H9 (cell line): ENCODE results near the gene MANF. TPM values are rescaled to one million over a fixed set of nuclear protein-coding genes. Genes with fewer than 3 reads are reported as not detected.
"Not testable (repeated sequence)": the region's sequence is repeated elsewhere in the genome, so short reads cannot be mapped to it uniquely, and the experiment has no call there.

ENCODE experiments used
- DNase-seq: peaks from one replicate; pipeline ENCODE4 v3.0.0-alpha.2; 2017
- H2AFZ ChIP-seq: one replicate; pipeline ENCODE4 v1.6.1; 2013; ENCODE audit warnings: mild to moderate bottlenecking, low read length, control low read depth, moderate library complexity
- H2AK5ac ChIP-seq: 2 replicates; pipeline ENCODE4 v1.6.1; 2013; ENCODE audit warnings: low read length, control low read depth, mixed read lengths; ENCODE audit not compliant: insufficient read length
- H2BK120ac ChIP-seq: one replicate; pipeline ENCODE4 v1.6.1; 2013; ENCODE audit warnings: low read depth, mild to moderate bottlenecking, low read length, control low read depth, inconsistent platforms; ENCODE audit not compliant: poor library complexity, severe bottlenecking
- H2BK12ac ChIP-seq: 2 replicates; pipeline ENCODE4 v1.6.1; 2013; ENCODE audit warnings: low read length, control low read depth, mixed read lengths, low read depth; ENCODE audit not compliant: insufficient read length
- H2BK15ac ChIP-seq: 2 replicates; pipeline ENCODE4 v1.6.1; 2013; ENCODE audit warnings: low read depth, low read length, control low read depth
- H2BK20ac ChIP-seq: one replicate; pipeline ENCODE4 v1.6.1; 2013; ENCODE audit warnings: low read depth, mild to moderate bottlenecking, low read length, control low read depth, inconsistent platforms; ENCODE audit not compliant: poor library complexity, severe bottlenecking
- H2BK5ac ChIP-seq: 2 replicates; pipeline ENCODE4 v1.6.1; 2013; ENCODE audit warnings: low read length, control low read depth, mixed read lengths; ENCODE audit not compliant: insufficient read length
- H3K14ac ChIP-seq: 2 replicates; pipeline ENCODE4 v1.6.1; 2013; ENCODE audit warnings: low read length, control low read depth; ENCODE audit not compliant: insufficient read depth
- H3K18ac ChIP-seq: 2 replicates; pipeline ENCODE4 v1.6.1; 2013; ENCODE audit warnings: low read depth, mild to moderate bottlenecking, mixed read lengths, low read length, control low read depth; ENCODE audit not compliant: insufficient read length
- H3K23ac ChIP-seq: 2 replicates; pipeline ENCODE4 v1.6.1; 2013; ENCODE audit warnings: low read length, control low read depth, mixed read lengths, low read depth; ENCODE audit not compliant: insufficient read length
- H3K23me2 ChIP-seq: 2 replicates; pipeline ENCODE4 v1.6.1; 2013; ENCODE audit warnings: low read depth, mild to moderate bottlenecking, mixed read lengths, low read length, control low read depth; ENCODE audit not compliant: insufficient read length, poor library complexity, severe bottlenecking
- H3K27ac ChIP-seq: 2 replicates; pipeline ENCODE4 v1.5.1; 2013; ENCODE audit warnings: low read length, control low read depth, mixed read lengths, low read depth; ENCODE audit not compliant: insufficient read length
- H3K27me3 ChIP-seq: 2 replicates; pipeline ENCODE4 v1.6.1; 2013; ENCODE audit warnings: low read length, control low read depth, inconsistent platforms; ENCODE audit not compliant: insufficient read depth
- H3K4ac ChIP-seq: 2 replicates; pipeline ENCODE4 v1.6.1; 2013; ENCODE audit warnings: low read depth, mild to moderate bottlenecking, control low read depth, inconsistent platforms, low read length, moderate library complexity
- H3K4me1 ChIP-seq: 2 replicates; pipeline ENCODE4 v1.6.1; 2013; ENCODE audit warnings: low read length, control low read depth, inconsistent platforms; ENCODE audit not compliant: insufficient read depth
- H3K4me2 ChIP-seq: 2 replicates; pipeline ENCODE4 v1.6.1; 2013; ENCODE audit warnings: low read length, control low read depth, mixed read lengths; ENCODE audit not compliant: insufficient read length, insufficient read depth
- H3K56ac ChIP-seq: 2 replicates; pipeline ENCODE4 v1.6.1; 2013; ENCODE audit warnings: low read depth, mild to moderate bottlenecking, mixed read lengths, low read length, control low read depth; ENCODE audit not compliant: insufficient read length
- H3K79me1 ChIP-seq: 2 replicates; pipeline ENCODE4 v1.6.1; 2013; ENCODE audit warnings: low read depth, mild to moderate bottlenecking, moderate library complexity, low read length, control low read depth, inconsistent platforms; ENCODE audit not compliant: insufficient read depth, poor library complexity, severe bottlenecking
- H3K79me2 ChIP-seq: 2 replicates; pipeline ENCODE4 v1.6.1; 2013; ENCODE audit warnings: low read length, control low read depth, inconsistent platforms; ENCODE audit not compliant: insufficient read depth
- H3K9ac ChIP-seq: 2 replicates; pipeline ENCODE4 v1.6.1; 2013; ENCODE audit warnings: low read length, control low read depth, mixed read lengths; ENCODE audit not compliant: insufficient read length; ENCODE audit errors: extremely low read depth
- H3K9me3 ChIP-seq: one replicate; pipeline ENCODE4 v1.6.1; 2013; ENCODE audit warnings: low read depth, low read length, inconsistent platforms; ENCODE audit not compliant: control insufficient read depth
- H3T11ph ChIP-seq: one replicate; pipeline ENCODE4 v1.6.1; 2013; ENCODE audit warnings: mild to moderate bottlenecking, low read length, control low read depth, inconsistent platforms
- H4K20me1 ChIP-seq: one replicate; pipeline ENCODE4 v1.6.1; 2013; ENCODE audit not compliant: control insufficient read depth, insufficient read length, insufficient read depth
- H4K5ac ChIP-seq: 2 replicates; pipeline ENCODE4 v1.6.1; 2013; ENCODE audit warnings: low read depth, mild to moderate bottlenecking, mixed read lengths, low read length, control low read depth; ENCODE audit not compliant: insufficient read length
- H4K8ac ChIP-seq: replicated peaks from 2 replicates; pipeline ENCODE4 v1.6.1; 2013; ENCODE audit warnings: low read length, control low read depth, mixed read lengths, low read depth; ENCODE audit not compliant: insufficient read length
- H4K91ac ChIP-seq: 2 replicates; pipeline ENCODE4 v1.6.1; 2013; ENCODE audit warnings: low read depth, mild to moderate bottlenecking, moderate library complexity, mixed read lengths, low read length, control low read depth; ENCODE audit not compliant: insufficient read length
- H3K27ac Mint-ChIP-seq, 3 experiments: 2 replicates in 2 of 3; 3 replicates in 1 of 3; pipeline ENCODE4 v1.8.0; 2020 to 2021; ENCODE audit warnings: mixed read lengths in 3 of 3, mild to moderate bottlenecking in 1 of 3, moderate library complexity in 1 of 3
- H3K27me3 Mint-ChIP-seq: 2 replicates; pipeline ENCODE4 v1.8.0; 2021; ENCODE audit warnings: low read depth, mild to moderate bottlenecking, moderate library complexity, mixed read lengths
- H3K36me3 Mint-ChIP-seq, 3 experiments: 2 replicates in 2 of 3; 3 replicates in 1 of 3; pipeline ENCODE4 v1.8.0; 2020 to 2021; ENCODE audit warnings: low read depth in 3 of 3, mixed read lengths in 3 of 3; ENCODE audit not compliant: insufficient read depth in 1 of 3
- H3K4me1 Mint-ChIP-seq, 2 experiments: 2 replicates each; pipeline ENCODE4 v1.8.0; 2020; ENCODE audit warnings: mixed read lengths in 2 of 2
- H3K4me3 Mint-ChIP-seq, 2 experiments: 2 replicates in 1 of 2; 3 replicates in 1 of 2; pipeline ENCODE4 v1.8.0; 2020 to 2021; ENCODE audit warnings: mild to moderate bottlenecking in 2 of 2, mixed read lengths in 2 of 2, moderate library complexity in 1 of 2
- H3K9me3 Mint-ChIP-seq, 2 experiments: 2 replicates in 1 of 2; 3 replicates in 1 of 2; pipeline ENCODE4 v1.8.0; 2020; ENCODE audit warnings: mild to moderate bottlenecking in 2 of 2, mixed read lengths in 2 of 2, moderate library complexity in 1 of 2
- CTCF ChIP-seq: fragments of 200-600 bp; sonication (generic); conservative IDR thresholded peaks from 3 replicates; pipeline ENCODE4 v1.8.0; 2021; ENCODE audit warnings: antibody characterized with exemption, mild to moderate bottlenecking
- whole genome bisulfite sequencing: extraction: QIAGEN DNeasy Blood & Tissue Kit; methylation state at CpG from one replicate; pipeline ENCODE4 v1.1.7; 2013; ENCODE audit warnings: missing lambda C conversion rate, low lambda C conversion rate, mixed read lengths; ENCODE audit not compliant: insufficient read length; ENCODE audit errors: extremely low coverage; 5-methylcytosine and 5-hydroxymethylcytosine counted together
- total RNA-seq: library from RNA; stranded (reverse); gene quantifications from 2 replicates; pipeline ENCODE4 v1.2.1, GENCODE V29; 2021

The MANF gene
- total RNA-seq, 1 experiment from 2014 or later: 148 TPM

GRCh38 chr3:51362476-51362875 is 22.6 kb upstream of the MANF start:
- no peak overlapping the region for H4K5ac ChIP-seq
- no CpG with 5 or more reads among the region's 9 CpGs for WGBS
- no peaks in the 10 kb centered on the region for H3K4me1 ChIP-seq
- no peak overlapping the region for H4K8ac ChIP-seq
- no peaks in the 10 kb centered on the region for H4K20me1 ChIP-seq
- no peak overlapping the region for H2AFZ ChIP-seq
- Mint-ChIP-seq H3K9me3 (peaks cover 13 to 16% of the 10 kb centered on the region in 2 experiments), H3K36me3 (peaks cover 17 to 54% (median 24%) of the 10 kb centered on the region in 3 experiments), H3K4me1 (no peaks in the 10 kb centered on the region), H3K4me3 (no peak overlapping the region), H3K27ac (no peak overlapping the region), H3K27me3 (no peaks in the 10 kb centered on the region)
- no peak overlapping the region for H3K9ac ChIP-seq
- H3K4me2 ChIP-seq: no peak overlapping the region
- H2AK5ac ChIP-seq: no peak overlapping the region
- H2BK5ac ChIP-seq: no peak overlapping the region
- no peaks in the 10 kb centered on the region for H3K79me2 ChIP-seq
- no peak overlapping the region for H3T11ph ChIP-seq
- no peak overlapping the region for H3K27ac ChIP-seq
- no peak overlapping the region for H2BK15ac ChIP-seq
- H3K18ac ChIP-seq: no peak overlapping the region
- H3K23me2 ChIP-seq: no peaks in the 10 kb centered on the region
- no peak for DNase-seq
- H4K91ac ChIP-seq: no peak overlapping the region
- H2BK20ac ChIP-seq: no peak overlapping the region
- no peaks in the 10 kb centered on the region for H3K79me1 ChIP-seq
- no peak overlapping the region for H3K23ac ChIP-seq
- no peak for TF ChIP-seq CTCF
- H2BK12ac ChIP-seq: no peak overlapping the region
- no peak overlapping the region for H3K56ac ChIP-seq
- no peaks in the 10 kb centered on the region for H3K9me3 ChIP-seq
- no peaks in the 10 kb centered on the region for H3K27me3 ChIP-seq
- H3K4ac ChIP-seq: no peak overlapping the region
- no peak overlapping the region for H3K14ac ChIP-seq
- no peak overlapping the region for H2BK120ac ChIP-seq

GRCh38 chr3:51368276-51368675 is 16.8 kb upstream of the MANF start:
- not testable (repeated sequence) for H2BK120ac ChIP-seq, H3K4me3 Mint-ChIP-seq, H3K79me2 ChIP-seq, H3K4me2 ChIP-seq, H3T11ph ChIP-seq, H2BK5ac ChIP-seq, H3K27me3 ChIP-seq, H3K14ac ChIP-seq, H3K27ac Mint-ChIP-seq, H3K4me1 ChIP-seq, H3K4me1 Mint-ChIP-seq, H3K23me2 ChIP-seq, H3K56ac ChIP-seq, H2AFZ ChIP-seq, H3K23ac ChIP-seq, H3K27me3 Mint-ChIP-seq, H3K18ac ChIP-seq, DNase-seq, H2BK12ac ChIP-seq, H4K5ac ChIP-seq, H2AK5ac ChIP-seq, H3K9me3 ChIP-seq, H3K79me1 ChIP-seq, H4K8ac ChIP-seq, H2BK20ac ChIP-seq, H3K9ac ChIP-seq, H3K4ac ChIP-seq, H4K91ac ChIP-seq, H3K27ac ChIP-seq, H2BK15ac ChIP-seq, H4K20me1 ChIP-seq
- Mint-ChIP-seq H3K36me3 (peaks cover 16 to 40% (median 27%) of the 10 kb centered on the region in 3 experiments), H3K9me3 (peaks cover 21 to 23% of the 10 kb centered on the region in 2 experiments)
- WGBS: no CpG with 5 or more reads among the region's 8 CpGs
